HUES6 (cell line): ENCODE measurements around the gene FGF14.

Source experiments
- H3K27ac ChIP-seq: 2 replicates; pipeline ENCODE4 v1.7.0; 2013; ENCODE audit warnings: low read depth, mild to moderate bottlenecking, low read length, inconsistent platforms
- H3K27me3 ChIP-seq: 2 replicates; pipeline ENCODE4 v1.6.1; 2013; ENCODE audit warnings: low read length; ENCODE audit not compliant: control insufficient read depth, insufficient read depth
- H3K36me3 ChIP-seq: 2 replicates; pipeline ENCODE4 v1.6.1; 2013; ENCODE audit warnings: low read length; ENCODE audit not compliant: control insufficient read depth, insufficient read depth
- H3K4me1 ChIP-seq: 2 replicates; pipeline ENCODE4 v1.6.1; 2013; ENCODE audit warnings: low read length; ENCODE audit not compliant: control insufficient read depth, insufficient read depth
- H3K4me3 ChIP-seq: 2 replicates; pipeline ENCODE4 v1.5.1; 2013; ENCODE audit warnings: low read depth, low read length
- H3K9ac ChIP-seq: one replicate; pipeline ENCODE4 v1.6.1; 2013; ENCODE audit warnings: mild to moderate bottlenecking, low read length
- H3K9me3 ChIP-seq: 2 replicates; pipeline ENCODE4 v1.6.1; 2013; ENCODE audit warnings: low read depth, low read length; ENCODE audit not compliant: control insufficient read depth, insufficient read depth

The FGF14 gene

GRCh38 chr13:102195566-102196462, 206.0 kb downstream of the FGF14 start:
- Histone ChIP-seq H3K4me1 (no peaks in the 10 kb centered on the region; the same call in 1 of the 2 replicates), H3K27me3 (no peaks in the 10 kb centered on the region), H3K27ac (no peak overlapping the region), H3K4me3 (no peak overlapping the region), H3K36me3 (no peaks in the 10 kb centered on the region), H3K9ac (no peak overlapping the region), H3K9me3 (no peaks in the 10 kb centered on the region)

GRCh38 chr13:102192858-102193257, 209.0 kb downstream of the FGF14 start:
- Histone ChIP-seq H3K27ac (no peak overlapping the region), H3K9ac (no peak overlapping the region), H3K27me3 (no peaks in the 10 kb centered on the region), H3K9me3 (peaks cover 6% of the 10 kb centered on the region), H3K4me1 (no peaks in the 10 kb centered on the region; the same call in 1 of the 2 replicates), H3K36me3 (no peaks in the 10 kb centered on the region), H3K4me3 (no peak overlapping the region)

GRCh38 chr13:102191951-102192502, 209.8 kb downstream of the FGF14 start:
- H3K4me1 ChIP-seq: no peaks in the 10 kb centered on the region; the same call in 1 of the 2 replicates
- H3K27me3 ChIP-seq: no peaks in the 10 kb centered on the region
- H3K9me3 ChIP-seq: peaks cover 6% of the 10 kb centered on the region
- H3K4me3 ChIP-seq: no peak overlapping the region
- H3K36me3 ChIP-seq: no peaks in the 10 kb centered on the region
- H3K9ac ChIP-seq: no peak overlapping the region
- H3K27ac ChIP-seq: no peak overlapping the region

GRCh38 chr13:102190930-102191329, 210.9 kb downstream of the FGF14 start:
- Histone ChIP-seq H3K27me3 (no peaks in the 10 kb centered on the region), H3K9ac (no peak overlapping the region), H3K36me3 (no peaks in the 10 kb centered on the region), H3K4me1 (no peaks in the 10 kb centered on the region; the same call in 1 of the 2 replicates), H3K27ac (no peak overlapping the region), H3K4me3 (no peak overlapping the region), H3K9me3 (peaks cover 6% of the 10 kb centered on the region)

GRCh38 chr13:102187313-102187712, 214.5 kb downstream of the FGF14 start:
- Histone ChIP-seq H3K4me1 (no peaks in the 10 kb centered on the region), H3K27ac (no peak overlapping the region), H3K9ac (no peak overlapping the region), H3K4me3 (no peak overlapping the region), H3K9me3 (peaks cover 6% of the 10 kb centered on the region), H3K36me3 (no peaks in the 10 kb centered on the region), H3K27me3 (no peaks in the 10 kb centered on the region)

GRCh38 chr13:102185375-102185984, 216.4 kb downstream of the FGF14 start:
- H3K9ac ChIP-seq: no peak overlapping the region
- H3K4me1 ChIP-seq: no peaks in the 10 kb centered on the region
- H3K27me3 ChIP-seq: no peaks in the 10 kb centered on the region
- no peak overlapping the region for H3K4me3 ChIP-seq
- H3K9me3 ChIP-seq: peaks cover 6% of the 10 kb centered on the region
- no peak overlapping the region for H3K27ac ChIP-seq
- no peaks in the 10 kb centered on the region for H3K36me3 ChIP-seq

GRCh38 chr13:102183509-102184182, 218.2 kb downstream of the FGF14 start:
- Histone ChIP-seq H3K36me3 (no peaks in the 10 kb centered on the region), H3K27me3 (no peaks in the 10 kb centered on the region), H3K27ac (no peak overlapping the region), H3K4me1 (no peaks in the 10 kb centered on the region), H3K9ac (no peak overlapping the region), H3K9me3 (no peaks in the 10 kb centered on the region), H3K4me3 (no peak overlapping the region)

- no peaks in the 10 kb centered on the region for H3K9me3 ChIP-seq
- no peaks in the 10 kb centered on the region for H3K36me3 ChIP-seq
- no peak overlapping the region for H3K27ac ChIP-seq
- H3K27me3 ChIP-seq: no peaks in the 10 kb centered on the region
- H3K4me3 ChIP-seq: no peak overlapping the region
- no peak overlapping the region for H3K9ac ChIP-seq
- no peaks in the 10 kb centered on the region for H3K4me1 ChIP-seq
Measured at GRCh38 chr13:102182170-102182569, 219.7 kb downstream of the FGF14 start.

- H3K4me3 ChIP-seq: no peak overlapping the region
- H3K27me3 ChIP-seq: no peaks in the 10 kb centered on the region
- H3K4me1 ChIP-seq: no peaks in the 10 kb centered on the region
- H3K27ac ChIP-seq: no peak overlapping the region
- no peaks in the 10 kb centered on the region for H3K36me3 ChIP-seq
- H3K9me3 ChIP-seq: no peaks in the 10 kb centered on the region
- no peak overlapping the region for H3K9ac ChIP-seq
Measured at GRCh38 chr13:102177431-102177830, 224.4 kb downstream of the FGF14 start.

- no peak overlapping the region for H3K4me3 ChIP-seq
- H3K27ac ChIP-seq: no peak overlapping the region
- H3K27me3 ChIP-seq: no peaks in the 10 kb centered on the region
- H3K4me1 ChIP-seq: no peaks in the 10 kb centered on the region; the same call in 1 of the 2 replicates
- no peak overlapping the region for H3K9ac ChIP-seq
- no peaks in the 10 kb centered on the region for H3K36me3 ChIP-seq
- H3K9me3 ChIP-seq: no peaks in the 10 kb centered on the region
Measured at GRCh38 chr13:102176846-102177245, 225.0 kb downstream of the FGF14 start.
